ENCODE measurements around the gene C3.
"Not testable (repeated sequence)": the region's sequence is repeated elsewhere in the genome, so short reads cannot be mapped to it uniquely, and the experiment has no call there.

The C3 gene

GRCh38 chr19:6712231-6712630 is 8.2 kb downstream of the C3 start:
- no peak for FAIRE-seq

GRCh38 chr19:6711605-6712004 is 8.8 kb downstream of the C3 start:
- FAIRE-seq, result no peak

GRCh38 chr19:6711078-6711361 is 9.4 kb downstream of the C3 start:
- FAIRE-seq, result no peak

- no peak for FAIRE-seq
These were observed 10.0 kb downstream of the C3 start for GRCh38 chr19:6710273-6711077.

GRCh38 chr19:6709549-6709948 is 10.9 kb downstream of the C3 start:
- no peak for FAIRE-seq

- not testable (repeated sequence) for FAIRE-seq
These were observed 11.5 kb downstream of the C3 start for GRCh38 chr19:6708913-6709312.

GRCh38 chr19:6708346-6708745 is 12.1 kb downstream of the C3 start:
- FAIRE-seq, result no peak

GRCh38 chr19:6707658-6708018 is 12.8 kb downstream of the C3 start:
- FAIRE-seq, result no peak

- FAIRE-seq, result no peak
These were observed 13.3 kb downstream of the C3 start for GRCh38 chr19:6707011-6707657.

- no peak for FAIRE-seq
These were observed 13.9 kb downstream of the C3 start for GRCh38 chr19:6706633-6706958.

- no peak for FAIRE-seq
These were observed 14.4 kb downstream of the C3 start for GRCh38 chr19:6705931-6706632.

GRCh38 chr19:6700586-6701316 is 19.7 kb downstream of the C3 start:
- FAIRE-seq, result peak; percentile 93

GRCh38 chr19:6699935-6700334 is 20.5 kb downstream of the C3 start:
- FAIRE-seq, result peak; percentile 98

- FAIRE-seq, result no peak
These were observed 23.2 kb downstream of the C3 start for GRCh38 chr19:6697291-6697690.

GRCh38 chr19:6696239-6696820 is 24.1 kb downstream of the C3 start:
- no peak for FAIRE-seq

- FAIRE-seq, result no peak
These were observed 26.2 kb downstream of the C3 start for GRCh38 chr19:6694147-6694815.

GRCh38 chr19:6693681-6694080 is 26.8 kb downstream of the C3 start:
- no peak for FAIRE-seq

GRCh38 chr19:6693056-6693471 is 27.4 kb downstream of the C3 start:
- FAIRE-seq, result no peak

GRCh38 chr19:6692027-6692426 is 28.4 kb downstream of the C3 start:
- FAIRE-seq, result no peak

GRCh38 chr19:6691342-6691741 is 29.1 kb downstream of the C3 start:
- FAIRE-seq, result no peak

- FAIRE-seq, result no peak
These were observed 30.1 kb downstream of the C3 start for GRCh38 chr19:6690160-6690885.

- FAIRE-seq, result no peak
These were observed 33.3 kb downstream of the C3 start for GRCh38 chr19:6687114-6687513.
